ENCODE data around the gene XIAP.

GRCh38 chrX:123927845-123928244 is 68.0 kb downstream of the XIAP start:
- TF ChIP-seq CTCF (IDR thresholded peaks at IDR 0.05), result no peak
- no peak for TF ChIP-seq ZFX (IDR thresholded peaks at IDR 0.05; ENCODE audit: borderline replicate concordance)

Data from 22Rv1 (cell line).